ENCODE data around the gene OR2F1. TPM values are rescaled to one million over a fixed set of nuclear protein-coding genes. Genes with fewer than 3 reads are reported as not detected.

Gene OR2F1
- total RNA-seq, 1 experiment from 2014 or later = not detected

- Histone ChIP-seq H2AFZ (ENCODE audit: low read length) (no peak overlapping the region), H4K20me1 (ENCODE audit: low read length) (no peaks in the 10 kb centered on the region), H3K4me1 (ENCODE audit: insufficient read depth, low read length) (no peaks in the 10 kb centered on the region), H3K27me3 (ENCODE audit: low read length) (peaks cover 20% of the 10 kb centered on the region), H3F3A (ENCODE audit: low read length, unreplicated experiment) (no peaks in the 10 kb centered on the region), H3K9ac (ENCODE audit: low read length) (no peak overlapping the region), H3K36me3 (ENCODE audit: low read depth, low read length) (no peaks in the 10 kb centered on the region), H3K9me3 (ENCODE audit: low read length) (no peaks in the 10 kb centered on the region), H3K4me3 (ENCODE audit: low read length) (no peak overlapping the region), H3K27ac (ENCODE audit: low read length) (no peak overlapping the region), H3K9me2 (replicated peaks; ENCODE audit: low read length) (no peaks in the 10 kb centered on the region), H3K4me2 (ENCODE audit: low read length) (no peak overlapping the region), H3K79me2 (ENCODE audit: low read length) (no peaks in the 10 kb centered on the region)
- intact Hi-C loops (cut with micrococcal nuclease) = no loop called here
- peak; percentile 7 for DNase-seq
- ChIA-PET POLR2A (ENCODE audit: unreplicated experiment) (no interaction called here), CTCF (interaction anchor here (0.6 kb wide), 1 partner anchor 613 kb away, joined by 3 read pairs; no protein-coding TSS in a partner anchor)
- TF ChIP-seq EZH2 (IDR thresholded peaks at IDR 0.05; ENCODE audit: low read length, unreplicated experiment) (no peak), EZH2phosphoT487 (IDR thresholded peaks at IDR 0.05; ENCODE audit: borderline replicate concordance, low read length) (no peak), CTCF (conservative IDR thresholded peaks at IDR 0.05; ENCODE audit: low read depth, low read length) (0 out of 2 replicates have a peak, but pooled peaks have one; percentile 29)
- no TSS peak for BruUV-seq (replicated peaks)
- ATAC-seq = 0 out of 2 replicates have a peak, but pooled peaks have one; percentile 24
Observed at GRCh38 chr7:143914938-143915652, 39.5 kb upstream of the OR2F1 start.

GRCh38 chr7:143924851-143925250, 29.8 kb upstream of the OR2F1 start:
- Histone ChIP-seq H3K27ac (ENCODE audit: low read length) (no peak overlapping the region), H2AFZ (ENCODE audit: low read length) (no peak overlapping the region), H3K36me3 (ENCODE audit: low read depth, low read length) (no peaks in the 10 kb centered on the region), H3F3A (ENCODE audit: low read length, unreplicated experiment) (no peaks in the 10 kb centered on the region), H3K9ac (ENCODE audit: low read length) (no peak overlapping the region), H3K4me3 (ENCODE audit: low read length) (no peak overlapping the region), H3K9me2 (replicated peaks; ENCODE audit: low read length) (no peaks in the 10 kb centered on the region), H3K79me2 (ENCODE audit: low read length) (no peaks in the 10 kb centered on the region), H3K4me1 (ENCODE audit: insufficient read depth, low read length) (no peaks in the 10 kb centered on the region), H4K20me1 (ENCODE audit: low read length) (no peaks in the 10 kb centered on the region), H3K9me3 (ENCODE audit: low read length) (no peaks in the 10 kb centered on the region), H3K4me2 (ENCODE audit: low read length) (no peak overlapping the region), H3K27me3 (ENCODE audit: low read length) (peaks cover 45% of the 10 kb centered on the region)
- ChIA-PET POLR2A (ENCODE audit: unreplicated experiment) (no interaction called here), CTCF (no interaction called here)
- ATAC-seq = no peak
- no TSS peak for BruUV-seq (replicated peaks)
- DNase-seq = no peak
- TF ChIP-seq EZH2 (IDR thresholded peaks at IDR 0.05; ENCODE audit: low read length, unreplicated experiment) (no peak), CTCF (conservative IDR thresholded peaks at IDR 0.05; ENCODE audit: low read depth, low read length) (no peak), EZH2phosphoT487 (IDR thresholded peaks at IDR 0.05; ENCODE audit: borderline replicate concordance, low read length) (no peak)
- intact Hi-C loops (cut with micrococcal nuclease) = loop anchor here (5.0 kb wide), 1 partner anchor 242 kb away; no protein-coding TSS in a partner anchor

All from PC-3 (cell line).